Measurements from ENCODE around the gene CXADR.

CXADR gene

DNA sequence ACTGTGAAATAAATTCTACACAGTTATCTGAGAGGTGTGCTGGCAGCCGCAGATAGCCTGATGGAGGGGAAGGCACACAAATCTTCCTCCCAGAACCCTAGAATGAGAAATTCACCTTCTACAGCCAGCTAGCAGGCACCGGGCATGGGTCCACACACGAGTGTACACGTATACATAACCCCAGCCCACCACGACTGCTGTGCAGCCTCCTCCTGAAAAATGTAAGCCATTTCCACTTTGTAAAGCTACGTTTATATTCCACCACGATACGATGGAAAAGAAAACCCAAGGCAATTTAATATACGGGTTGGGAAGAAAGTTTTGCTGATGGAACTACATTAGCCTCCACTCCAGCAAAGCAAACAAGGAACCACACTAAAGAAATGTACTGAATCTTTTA is 98.1 kb downstream of the CXADR start:
- DNase-seq, result no peak

DNA sequence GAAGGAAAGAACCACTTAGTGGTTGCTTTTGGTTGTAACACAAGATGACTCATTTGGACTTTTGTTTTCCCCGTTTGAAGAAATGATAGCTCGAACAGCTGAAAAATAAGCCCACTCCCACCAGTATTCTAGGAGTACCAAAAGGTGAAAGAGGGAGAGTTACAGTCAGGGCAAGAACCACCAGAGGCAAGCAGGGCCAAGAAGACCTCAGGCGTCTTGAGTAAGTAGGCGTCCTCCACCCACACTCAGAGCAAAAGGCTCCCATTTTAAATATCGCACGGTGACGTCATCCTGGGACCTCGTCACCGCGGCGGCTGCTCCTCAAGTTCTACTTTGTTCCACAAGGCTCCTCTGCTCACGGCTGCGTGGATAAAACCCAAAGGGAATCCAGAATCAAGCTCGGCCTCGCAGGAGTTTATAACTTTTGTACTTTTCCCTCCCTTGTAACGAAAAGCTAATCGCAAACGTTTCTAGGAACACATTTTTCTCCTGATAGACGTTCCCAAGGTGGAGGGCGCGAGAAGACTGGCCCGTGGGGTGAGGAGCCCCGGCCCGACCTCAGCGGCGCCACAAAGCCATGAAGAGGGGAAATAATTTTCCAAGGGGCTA is 98.7 kb downstream of the CXADR start:
- DNase-seq, result no peak

DNA sequence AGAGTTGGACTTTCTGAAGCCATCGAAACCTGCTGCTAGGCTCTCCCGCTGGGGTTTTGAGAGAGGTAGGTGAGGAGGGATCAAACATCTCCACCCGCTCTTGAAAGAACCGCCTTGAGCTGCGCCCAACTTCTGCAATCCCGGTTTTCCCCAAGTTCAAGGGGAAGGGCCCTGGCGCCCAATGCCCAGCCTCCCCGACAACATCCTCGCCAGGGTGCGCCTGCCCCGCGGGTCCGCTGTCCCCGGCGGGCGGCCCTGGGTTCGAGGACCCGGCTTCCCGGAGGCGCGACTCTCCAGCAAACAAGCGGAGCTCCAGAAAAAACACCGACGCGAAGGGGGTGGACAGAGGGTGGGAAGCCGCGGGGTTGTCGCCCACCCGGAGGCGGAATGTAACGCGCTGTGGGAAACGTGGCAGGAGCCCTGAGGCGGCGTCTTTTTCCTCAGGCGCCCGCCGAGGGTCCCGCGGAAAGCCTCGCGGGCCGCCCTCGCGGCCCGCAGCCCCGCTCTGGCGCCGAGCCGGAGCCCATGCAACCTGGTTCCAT is 99.3 kb downstream of the CXADR start:
- DNase-seq, result no peak

GRCh38 chr21:17612565-17613241 is 99.9 kb downstream of the CXADR start, which contains the start of gene BTG3:
BTG3 (minus strand) TSS chr21:17612901; CDS start chr21:17609144, 3,757 bp downstream.
- no peak for DNase-seq

DNA sequence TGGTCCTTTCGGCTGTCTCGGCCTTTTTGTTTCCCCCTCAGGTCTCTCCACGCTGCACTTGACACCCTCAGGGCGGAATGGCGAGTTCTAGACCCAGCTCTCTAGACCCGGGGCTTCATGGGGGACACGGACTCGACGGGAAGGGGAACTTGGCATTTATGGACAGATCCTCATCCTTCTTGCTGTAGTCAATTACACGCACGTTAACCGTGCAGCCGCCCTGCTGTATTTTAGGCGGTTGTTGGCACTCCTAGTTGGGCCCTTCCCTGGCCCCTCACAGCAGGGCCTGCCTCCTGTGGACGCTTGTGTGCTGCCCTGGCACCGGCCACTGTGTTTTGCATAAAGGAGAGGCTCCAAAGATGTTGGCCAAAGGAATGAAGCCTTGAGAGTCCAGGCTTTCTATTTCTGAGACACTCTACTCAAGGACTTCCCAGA is 100.4 kb downstream of the CXADR start:
- no peak for DNase-seq

GRCh38 chr21:17616831-17617230 is 104.0 kb downstream of the CXADR start:
- DNase-seq, result no peak

- no peak for DNase-seq
These were observed 109.2 kb downstream of the CXADR start for GRCh38 chr21:17622018-17622417.

- no peak for DNase-seq
These were observed 118.4 kb downstream of the CXADR start for GRCh38 chr21:17631195-17631594.

DNA sequence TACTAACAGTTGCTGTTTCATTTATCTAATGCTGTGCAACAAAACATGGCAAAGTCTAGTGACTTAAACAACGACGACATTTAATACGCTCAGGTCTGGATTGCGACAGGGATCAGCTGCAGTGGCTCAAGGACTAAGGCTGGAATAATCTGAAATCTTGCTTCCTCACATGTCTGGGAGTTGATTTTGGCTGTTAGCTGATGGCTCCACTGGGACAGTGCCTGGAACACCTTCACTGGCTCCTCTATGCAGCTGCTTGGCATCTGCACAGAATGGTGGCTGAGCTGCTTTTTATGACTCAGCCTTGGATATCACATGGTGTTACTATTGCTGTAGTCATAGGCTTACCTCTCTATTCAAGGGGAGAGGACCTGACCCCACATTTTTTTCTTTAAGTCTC is 123.9 kb downstream of the CXADR start:
- no peak for DNase-seq

DNA sequence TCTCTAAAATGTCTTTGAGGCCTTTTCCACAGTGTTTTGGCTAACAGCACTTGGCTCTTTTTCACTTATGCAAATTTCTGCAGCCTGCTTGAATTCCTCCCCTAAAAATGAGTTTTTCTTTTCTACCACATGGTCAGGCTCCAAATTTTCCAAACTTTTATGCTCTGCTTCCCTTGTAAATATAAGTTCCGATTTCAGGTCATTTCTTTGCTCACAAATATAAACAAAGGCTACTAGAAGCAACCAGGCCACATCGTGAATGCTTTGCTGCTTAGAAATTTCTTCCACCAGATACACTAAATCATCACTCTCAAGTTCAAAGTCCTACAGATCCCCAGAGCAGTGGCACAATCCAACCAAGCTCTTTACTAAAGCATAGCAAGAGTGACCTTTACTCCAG is 128.0 kb downstream of the CXADR start:
- no peak for DNase-seq
